NCI-H146 treated with DMSO at 0.1 percent for 48 hours (cell line): ENCODE data around the gene HOXD9.

ENCODE experiments used
- DNase-seq: peaks from one replicate; lab custom pipeline; 2025; ENCODE audit not compliant: unreplicated experiment; lab: John Stamatoyannopoulos, UW

Gene HOXD9

DNA sequence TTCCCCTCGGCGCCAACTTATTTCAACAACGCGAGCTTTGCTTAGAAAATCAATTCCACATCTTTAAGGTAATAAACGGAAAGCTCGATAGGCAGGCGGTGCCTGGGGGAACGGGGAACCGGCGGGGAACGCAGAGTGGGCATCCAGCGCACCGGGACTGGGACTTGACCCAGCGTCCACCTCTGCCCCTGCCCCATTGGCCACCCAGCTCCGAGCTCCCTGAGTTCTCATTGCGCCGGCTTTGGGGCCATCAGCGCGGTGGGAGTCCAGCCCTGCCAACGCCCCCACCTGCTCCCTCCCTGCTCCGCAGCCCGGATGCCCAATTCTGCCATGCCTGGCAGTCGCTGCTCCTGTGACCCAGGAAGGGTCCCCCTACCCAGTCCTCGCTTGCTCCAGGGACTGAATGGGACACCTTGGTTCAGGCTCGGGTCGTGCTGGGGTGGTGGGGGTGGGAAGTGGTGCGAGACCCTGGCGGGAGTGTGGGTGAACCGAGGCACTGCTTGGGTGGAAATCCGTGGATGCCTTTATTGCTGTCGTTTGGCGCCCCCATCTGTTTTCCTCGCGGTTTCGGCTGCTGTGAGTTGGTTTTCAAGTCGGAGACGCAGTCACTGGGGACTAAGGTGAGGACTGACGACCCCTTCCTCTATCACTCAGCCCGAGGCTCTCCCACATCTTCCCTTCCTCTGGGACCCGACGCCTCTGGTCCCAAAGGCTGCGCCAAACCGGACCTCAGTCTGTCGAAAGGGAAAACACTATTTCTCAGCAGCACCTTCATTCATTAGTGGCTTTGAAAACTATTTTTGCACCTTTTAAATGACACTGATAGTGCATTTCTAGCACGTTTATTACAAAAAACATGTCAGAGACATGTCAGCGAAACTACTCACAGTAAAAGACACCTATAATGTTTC is 36.4 kb upstream of the HOXD9 start:
- peak; percentile 23 for DNase-seq

GRCh38 chr2:176087330-176088047 is 35.0 kb upstream of the HOXD9 start:
- DNase-seq, result no peak

DNA sequence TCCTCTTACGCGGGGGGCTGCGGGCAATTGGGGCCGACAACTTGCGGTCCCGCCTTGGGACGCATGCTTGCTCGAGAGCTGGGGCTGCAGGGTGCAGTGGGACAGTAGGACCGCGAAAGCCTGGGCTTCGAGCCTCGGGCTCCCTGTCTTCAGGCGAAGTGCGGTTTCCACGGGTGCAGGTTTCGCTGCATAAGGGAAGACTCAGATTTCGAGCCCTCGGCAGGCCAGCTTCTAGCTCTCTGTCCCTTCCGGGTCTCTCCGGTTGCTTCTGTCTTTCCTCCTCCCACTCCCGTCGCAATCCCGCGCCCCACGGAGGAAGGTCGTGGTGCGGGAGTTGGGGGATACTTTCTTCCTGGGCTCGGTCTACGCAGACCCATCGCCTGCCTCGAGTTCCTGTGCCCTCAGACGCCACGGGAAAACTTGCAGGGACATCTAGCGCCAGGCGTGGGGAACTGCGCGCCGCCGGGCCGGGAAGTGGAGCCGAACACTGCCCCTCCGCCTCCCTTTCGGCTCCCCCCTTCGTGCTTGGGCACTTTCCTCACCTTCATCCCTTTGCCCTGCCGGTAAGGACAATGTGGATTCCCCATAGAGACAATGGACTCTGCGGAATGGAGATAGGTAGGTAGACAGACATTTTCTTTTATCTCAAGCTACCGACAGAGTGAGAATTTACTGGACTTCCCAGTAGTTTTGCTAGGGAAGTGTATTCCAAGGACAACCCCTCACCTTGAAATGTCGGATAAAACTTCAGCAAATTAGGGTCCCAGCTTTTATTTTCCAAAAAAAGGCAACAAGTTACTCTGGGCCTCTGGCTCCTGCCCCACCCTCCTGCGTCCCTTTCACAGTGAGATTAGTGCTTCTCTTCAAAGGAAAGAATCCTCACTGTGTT is 34.2 kb upstream of the HOXD9 start:
- peak; percentile 19 for DNase-seq

GRCh38 chr2:176088937-176089842 is 33.3 kb upstream of the HOXD9 start:
- DNase-seq, result no peak

- no peak for DNase-seq
Observed at GRCh38 chr2:176089843-176090395, 32.6 kb upstream of the HOXD9 start.

DNA sequence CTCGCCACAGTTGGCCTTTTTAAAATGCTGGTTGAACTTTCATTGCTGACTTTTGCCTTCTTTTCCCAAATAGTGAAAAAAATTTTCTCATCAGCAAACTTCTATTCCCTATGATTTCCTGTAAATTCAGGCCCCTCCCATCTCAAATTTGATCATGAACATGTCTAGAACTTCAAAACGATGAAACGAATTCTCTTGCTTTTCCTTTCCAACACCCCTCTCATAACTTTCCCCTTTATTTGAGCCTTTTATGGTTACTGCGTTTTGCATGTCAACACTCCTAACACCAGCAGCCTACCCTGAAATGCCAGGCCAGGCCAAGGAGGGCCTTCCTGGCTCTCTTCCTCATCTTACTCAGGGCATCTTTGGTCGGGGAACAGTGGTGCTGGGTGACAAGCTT is 31.7 kb upstream of the HOXD9 start:
- DNase-seq, result no peak

DNA sequence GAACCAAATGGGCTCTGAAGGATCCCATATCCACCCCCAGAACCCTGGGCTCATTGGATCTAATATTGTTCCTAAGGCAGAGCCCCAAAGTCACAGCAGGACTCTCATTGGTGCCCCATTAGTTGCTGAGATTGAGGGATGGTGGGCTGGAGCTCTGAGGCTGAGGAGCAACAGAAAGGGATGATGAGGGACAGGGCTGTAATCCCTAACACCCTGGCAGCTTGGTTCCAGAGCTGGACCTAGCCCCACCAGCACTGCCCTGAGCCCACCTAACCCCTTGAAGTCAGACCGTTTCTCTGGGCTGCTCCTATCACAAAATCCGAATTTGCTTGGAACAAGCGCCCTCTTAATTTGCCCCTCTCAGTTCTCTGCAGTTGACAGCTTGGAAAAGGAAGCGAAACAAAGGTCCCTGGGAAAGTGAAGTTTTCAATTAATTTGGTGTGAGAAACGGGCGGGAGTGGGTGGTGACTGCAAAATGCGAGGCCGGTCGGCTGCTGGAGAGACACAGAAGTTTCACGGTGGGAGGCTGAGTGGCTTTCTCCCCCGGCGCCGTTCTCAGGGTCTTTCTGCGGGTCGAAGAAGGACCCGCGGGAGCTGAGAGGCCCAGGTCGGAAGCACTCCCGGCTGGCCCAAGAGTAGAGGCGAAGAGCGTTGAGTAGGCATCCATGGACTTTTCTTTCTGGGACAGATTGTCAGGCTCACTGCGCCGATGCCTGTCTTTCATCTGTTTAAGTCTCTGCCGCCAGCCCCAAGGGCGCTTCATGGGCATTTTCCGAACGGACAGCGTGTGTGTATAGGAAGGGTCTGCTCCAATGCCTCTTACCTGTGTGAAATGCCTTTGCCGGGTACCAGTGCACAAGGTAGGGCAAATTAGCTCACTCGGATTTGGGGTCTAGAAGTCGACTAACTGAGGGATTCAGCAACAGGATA is 30.9 kb upstream of the HOXD9 start:
- no peak for DNase-seq

- DNase-seq, result peak; percentile 70
Observed at GRCh38 chr2:176092270-176093144, 30.0 kb upstream of the HOXD9 start, which contains the start of gene HOXD13. Gene HOXD13, plus strand, starts transcription at chr2:176092721. Its CDS starts 170 bp downstream, at chr2:176092891.

GRCh38 chr2:176093145-176093897 is 29.2 kb upstream of the HOXD9 start:
- no peak for DNase-seq

GRCh38 chr2:176093898-176094249 is 28.6 kb upstream of the HOXD9 start:
- DNase-seq, result no peak

GRCh38 chr2:176094349-176094748 is 28.2 kb upstream of the HOXD9 start:
- no peak for DNase-seq

- DNase-seq, result no peak
Observed at GRCh38 chr2:176095421-176095820, 27.1 kb upstream of the HOXD9 start.

DNA sequence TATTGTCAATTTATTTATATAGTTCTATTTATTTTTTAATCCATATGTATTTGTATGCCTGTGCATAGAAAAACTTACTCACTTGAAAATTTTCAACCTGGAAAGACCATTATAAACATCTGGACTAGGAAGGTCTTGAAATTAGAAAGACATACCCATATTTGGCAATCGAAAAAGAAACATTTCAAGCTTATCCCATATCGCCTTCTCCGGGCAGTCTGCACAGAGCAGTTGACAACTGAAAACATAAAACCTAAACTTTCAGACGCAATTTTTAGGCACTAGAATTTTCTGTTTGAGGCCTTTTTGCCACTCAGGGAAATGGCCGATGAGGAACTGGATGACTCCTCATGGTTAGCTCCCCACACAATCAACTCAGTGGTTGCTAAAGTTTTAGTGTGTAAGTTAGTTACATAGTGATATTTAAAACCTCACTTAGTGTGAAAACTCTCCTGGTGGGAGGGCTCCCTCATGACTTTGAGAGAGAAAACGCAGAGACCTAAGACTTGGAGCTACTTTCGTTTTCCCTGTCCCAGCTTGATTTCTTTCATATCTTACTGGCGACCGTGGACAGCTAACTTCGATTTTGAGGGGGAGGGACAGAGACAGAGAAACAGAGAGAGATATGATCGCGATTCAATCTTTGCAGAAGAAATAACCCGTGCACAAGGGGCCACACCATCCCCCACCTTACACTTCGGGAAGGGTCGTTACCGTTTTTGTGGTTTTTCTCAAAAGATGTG is 26.1 kb upstream of the HOXD9 start:
- no peak for DNase-seq

DNA sequence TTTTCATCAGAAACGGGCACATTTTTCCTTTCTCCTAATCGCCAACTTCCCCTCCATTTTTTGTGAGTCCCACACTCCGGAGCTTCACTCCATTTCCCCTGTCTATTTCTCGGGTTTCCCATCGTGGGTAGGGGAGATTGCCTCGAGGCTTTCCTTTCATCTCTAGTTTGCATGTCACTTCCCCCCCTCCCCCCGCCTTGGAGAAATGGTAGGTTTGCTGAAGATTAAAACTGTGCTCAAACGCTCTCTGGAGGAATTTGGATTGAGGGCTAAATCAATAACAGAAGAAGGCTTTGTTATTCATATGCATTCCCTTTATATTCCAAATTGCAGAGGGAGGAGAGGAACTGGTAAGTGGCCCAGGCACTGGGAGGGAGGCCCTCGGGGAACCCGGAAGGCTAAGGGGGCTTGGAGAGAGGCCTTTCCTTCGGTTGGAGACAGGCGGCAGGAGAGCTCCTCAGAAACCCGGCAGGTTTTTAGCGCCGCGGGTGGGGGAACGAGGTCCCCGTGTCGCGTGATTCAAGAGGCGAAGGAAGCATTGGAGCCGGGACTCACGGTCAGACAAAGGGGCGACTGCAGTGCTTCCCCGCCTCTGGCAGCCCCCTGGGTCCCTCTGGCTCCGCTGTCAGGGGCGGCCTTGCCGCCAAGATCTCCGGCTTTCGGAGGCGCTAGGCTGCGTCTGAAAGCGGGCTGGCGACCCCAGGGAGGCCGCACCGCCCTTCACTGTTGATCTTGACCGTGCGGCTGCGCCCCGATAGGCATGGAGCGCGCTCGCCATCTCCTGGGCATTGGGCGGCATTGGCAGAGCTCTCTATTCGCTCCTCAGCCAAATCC is 25.3 kb upstream of the HOXD9 start:
- peak; percentile 69 for DNase-seq

GRCh38 chr2:176097820-176098365 is 24.6 kb upstream of the HOXD9 start:
- DNase-seq, result no peak
